Measurements from ENCODE around the gene PKP4.

Gene PKP4

DNA sequence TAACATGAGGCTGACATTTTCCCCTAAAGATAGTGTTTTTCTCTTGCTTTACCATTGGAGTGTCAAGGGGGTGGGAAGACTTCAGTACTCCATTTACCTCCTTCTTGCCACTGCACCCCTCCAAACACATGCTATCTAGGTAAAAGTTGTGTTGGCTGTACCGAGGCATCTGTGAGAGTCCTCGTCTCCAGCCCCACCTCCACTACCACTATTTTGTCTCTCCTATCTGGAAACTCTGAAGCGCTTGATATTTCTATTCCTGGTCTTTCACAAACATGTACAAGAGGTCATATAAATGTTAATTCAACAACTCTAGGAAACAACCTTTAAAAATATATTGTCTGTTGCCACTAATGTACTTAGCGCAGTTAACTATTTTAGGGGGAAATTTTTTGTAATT, 132.6 kb downstream of the PKP4 start:
- TF ChIP-seq, protein P1, sequence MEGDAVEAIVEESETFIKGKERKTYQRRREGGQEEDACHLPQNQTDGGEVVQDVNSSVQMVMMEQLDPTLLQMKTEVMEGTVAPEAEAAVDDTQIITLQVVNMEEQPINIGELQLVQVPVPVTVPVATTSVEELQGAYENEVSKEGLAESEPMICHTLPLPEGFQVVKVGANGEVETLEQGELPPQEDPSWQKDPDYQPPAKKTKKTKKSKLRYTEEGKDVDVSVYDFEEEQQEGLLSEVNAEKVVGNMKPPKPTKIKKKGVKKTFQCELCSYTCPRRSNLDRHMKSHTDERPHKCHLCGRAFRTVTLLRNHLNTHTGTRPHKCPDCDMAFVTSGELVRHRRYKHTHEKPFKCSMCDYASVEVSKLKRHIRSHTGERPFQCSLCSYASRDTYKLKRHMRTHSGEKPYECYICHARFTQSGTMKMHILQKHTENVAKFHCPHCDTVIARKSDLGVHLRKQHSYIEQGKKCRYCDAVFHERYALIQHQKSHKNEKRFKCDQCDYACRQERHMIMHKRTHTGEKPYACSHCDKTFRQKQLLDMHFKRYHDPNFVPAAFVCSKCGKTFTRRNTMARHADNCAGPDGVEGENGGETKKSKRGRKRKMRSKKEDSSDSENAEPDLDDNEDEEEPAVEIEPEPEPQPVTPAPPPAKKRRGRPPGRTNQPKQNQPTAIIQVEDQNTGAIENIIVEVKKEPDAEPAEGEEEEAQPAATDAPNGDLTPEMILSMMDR (conservative IDR thresholded peaks at IDR 0.05): no peak
- no peak overlapping the region for H3K27ac ChIP-seq

DNA sequence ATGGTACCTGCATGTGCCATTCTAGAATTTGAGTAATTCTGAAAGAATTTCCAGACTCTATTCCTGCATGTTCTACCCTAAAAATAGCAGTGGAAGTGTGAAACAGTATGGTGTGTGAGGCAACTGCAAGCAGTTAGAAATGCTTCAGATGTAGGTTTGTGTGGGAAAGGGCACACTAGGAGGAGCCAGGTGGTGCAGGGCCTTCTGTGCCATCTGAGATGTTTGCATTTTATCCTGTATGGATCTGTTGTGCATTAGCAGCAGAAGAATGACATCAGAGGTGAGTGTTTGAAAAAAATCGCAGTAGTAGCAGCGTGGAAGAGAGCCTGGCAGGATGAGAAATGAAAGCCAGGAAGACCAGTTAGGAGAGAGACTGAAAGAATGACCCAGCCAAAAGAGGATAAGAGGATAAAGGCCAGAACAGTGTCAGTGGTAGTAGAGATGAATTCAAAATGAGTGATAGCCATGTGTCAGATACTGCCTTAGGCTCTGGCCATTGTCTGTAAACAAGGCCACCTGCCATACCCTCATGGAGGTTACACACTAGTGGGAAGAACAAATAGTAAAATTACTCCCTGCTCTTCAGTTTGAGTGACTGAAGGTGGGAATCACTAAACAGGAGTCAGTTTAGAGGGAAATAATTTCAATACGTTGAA, 142.2 kb downstream of the PKP4 start:
- TF ChIP-seq, protein P1 (conservative IDR thresholded peaks at IDR 0.05): no peak
- no peak for TF ChIP-seq ZFX (IDR thresholded peaks at IDR 0.05)
- no peak overlapping the region for H3K27ac ChIP-seq

DNA sequence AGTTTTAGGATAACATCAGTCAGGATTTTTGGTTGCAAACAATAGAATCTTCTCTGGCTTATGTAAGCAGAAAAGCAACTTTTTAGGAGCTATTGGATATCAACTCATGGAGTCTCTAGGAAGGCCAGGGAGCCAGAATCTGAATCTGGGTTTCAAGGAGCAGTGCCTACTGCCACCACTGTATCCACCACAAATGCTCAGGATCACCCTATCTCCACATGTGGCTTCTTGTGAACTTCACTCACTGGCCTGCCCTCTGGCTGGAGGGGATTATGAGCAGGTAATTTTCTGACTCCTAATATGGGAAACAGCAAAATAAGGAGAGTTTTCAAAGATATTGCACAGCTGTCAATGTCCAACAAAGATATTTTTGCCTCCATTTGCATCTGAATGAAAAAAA, 142.9 kb downstream of the PKP4 start:
- H3K27ac ChIP-seq: no peak overlapping the region
- no peak for TF ChIP-seq ZFX (IDR thresholded peaks at IDR 0.05)
- TF ChIP-seq, protein P1 (conservative IDR thresholded peaks at IDR 0.05): no peak

DNA sequence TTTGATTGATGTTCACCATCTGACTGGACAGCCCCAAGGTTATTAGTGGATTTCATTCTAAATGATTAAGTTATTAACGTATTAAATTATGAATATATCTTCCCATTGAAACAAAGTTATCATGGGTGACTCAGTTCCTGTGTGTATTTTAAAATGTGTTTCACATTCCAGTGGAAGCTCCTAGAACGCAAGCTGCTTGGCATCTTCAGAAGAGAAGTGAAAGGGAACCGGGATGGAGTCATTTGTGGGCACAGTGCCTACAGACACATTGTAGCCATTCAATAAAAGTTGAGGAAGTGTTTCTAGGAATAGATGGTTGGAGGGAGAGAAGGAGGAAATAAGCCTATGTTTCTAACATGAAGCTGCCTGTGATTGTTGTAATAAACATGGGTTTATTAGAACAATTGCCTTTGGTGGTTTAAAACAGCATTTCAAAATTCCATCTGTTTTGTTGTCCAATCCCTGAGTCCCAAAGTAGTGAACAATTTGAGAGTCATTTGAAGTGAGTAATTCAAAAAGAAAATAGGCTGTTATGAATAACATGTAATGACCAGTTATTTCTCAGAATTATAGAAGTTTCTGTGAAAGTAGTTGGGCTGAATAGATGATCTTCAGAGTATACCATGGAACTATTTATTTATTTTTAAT, 143.5 kb downstream of the PKP4 start:
- no peak overlapping the region for H3K27ac ChIP-seq
- TF ChIP-seq, protein P1 (conservative IDR thresholded peaks at IDR 0.05): no peak
- TF ChIP-seq ZFX (IDR thresholded peaks at IDR 0.05): no peak

DNA sequence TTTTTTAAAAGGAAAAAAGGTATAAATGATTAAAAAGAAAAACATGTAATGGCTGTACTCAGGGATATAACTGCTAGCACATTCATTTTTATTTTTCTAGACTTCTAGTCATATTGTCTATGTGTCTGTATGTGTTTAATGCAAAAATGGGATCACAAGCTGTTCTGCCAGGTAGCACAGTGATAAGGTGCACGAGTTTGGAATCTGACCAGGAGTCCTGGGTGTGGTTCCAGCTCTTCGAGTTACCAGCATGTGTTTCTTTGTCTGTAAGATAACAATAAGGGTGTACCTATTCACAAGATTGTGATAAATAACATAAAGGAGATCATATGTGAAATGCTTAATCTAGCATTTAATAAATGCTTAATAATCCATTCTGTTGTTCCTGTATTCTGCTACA, 145.3 kb downstream of the PKP4 start:
- no peak for TF ChIP-seq ZFX (IDR thresholded peaks at IDR 0.05)
- TF ChIP-seq, protein P1 (conservative IDR thresholded peaks at IDR 0.05): no peak
- no peak overlapping the region for H3K27ac ChIP-seq

DNA sequence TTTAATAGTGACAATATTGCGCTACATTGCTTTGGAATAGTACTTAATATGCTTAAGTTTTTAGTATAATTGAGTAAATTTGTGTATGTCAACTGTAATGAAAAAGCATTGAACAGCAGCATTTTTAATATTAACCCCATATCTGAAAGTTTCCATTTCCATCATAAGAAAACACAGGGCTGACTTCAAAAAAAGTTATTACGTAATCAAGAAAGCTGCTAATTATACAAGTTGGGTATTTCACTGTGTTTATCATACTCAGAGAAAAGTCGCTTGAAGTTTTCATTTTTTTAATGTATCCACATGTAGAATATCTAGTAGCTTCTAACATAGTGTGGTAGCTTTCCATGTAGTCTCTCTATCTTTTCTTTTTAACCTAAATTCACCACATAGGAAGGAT, 146.5 kb downstream of the PKP4 start:
- H3K27ac ChIP-seq: no peak overlapping the region
- TF ChIP-seq, protein P1 (conservative IDR thresholded peaks at IDR 0.05): no peak
- TF ChIP-seq ZFX (IDR thresholded peaks at IDR 0.05): no peak

DNA sequence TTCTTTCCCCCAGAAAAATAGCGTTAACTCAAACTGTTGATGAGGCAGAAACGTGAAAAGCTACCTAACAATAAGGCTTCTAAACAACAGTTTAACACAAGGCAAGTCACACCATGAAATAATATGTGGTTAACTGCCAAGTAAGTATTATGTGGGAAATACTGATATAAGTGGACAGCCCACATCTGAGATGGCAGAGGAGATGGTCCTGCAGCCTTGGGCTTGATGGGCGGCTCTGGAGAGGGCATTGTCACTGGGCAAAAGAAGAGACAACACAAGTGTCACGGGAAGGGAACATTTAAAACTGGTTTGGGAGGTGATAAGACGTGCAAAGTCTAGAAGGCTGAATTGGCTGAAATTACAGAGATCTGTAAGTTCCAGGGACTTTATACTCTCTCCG, 147.2 kb downstream of the PKP4 start:
- no peak overlapping the region for H3K27ac ChIP-seq
- TF ChIP-seq ZFX (IDR thresholded peaks at IDR 0.05): no peak
- TF ChIP-seq, protein P1 (conservative IDR thresholded peaks at IDR 0.05): no peak
